GM18873 (cell line): Measurements from ENCODE around the gene JAKMIP2.
"Not testable (repeated sequence)": the region's sequence is repeated elsewhere in the genome, so short reads cannot be mapped to it uniquely, and the experiment has no call there.

Experiments
- ATAC-seq: cut with Tn5 transposase; IDR thresholded peaks from one replicate; pipeline ENCODE4 v1.9.1; 2021; ENCODE audit warnings: mild to moderate bottlenecking, moderate library complexity, moderate number of reproducible peaks; ENCODE audit not compliant: unreplicated experiment, low FRiP score

JAKMIP2 gene

DNA sequence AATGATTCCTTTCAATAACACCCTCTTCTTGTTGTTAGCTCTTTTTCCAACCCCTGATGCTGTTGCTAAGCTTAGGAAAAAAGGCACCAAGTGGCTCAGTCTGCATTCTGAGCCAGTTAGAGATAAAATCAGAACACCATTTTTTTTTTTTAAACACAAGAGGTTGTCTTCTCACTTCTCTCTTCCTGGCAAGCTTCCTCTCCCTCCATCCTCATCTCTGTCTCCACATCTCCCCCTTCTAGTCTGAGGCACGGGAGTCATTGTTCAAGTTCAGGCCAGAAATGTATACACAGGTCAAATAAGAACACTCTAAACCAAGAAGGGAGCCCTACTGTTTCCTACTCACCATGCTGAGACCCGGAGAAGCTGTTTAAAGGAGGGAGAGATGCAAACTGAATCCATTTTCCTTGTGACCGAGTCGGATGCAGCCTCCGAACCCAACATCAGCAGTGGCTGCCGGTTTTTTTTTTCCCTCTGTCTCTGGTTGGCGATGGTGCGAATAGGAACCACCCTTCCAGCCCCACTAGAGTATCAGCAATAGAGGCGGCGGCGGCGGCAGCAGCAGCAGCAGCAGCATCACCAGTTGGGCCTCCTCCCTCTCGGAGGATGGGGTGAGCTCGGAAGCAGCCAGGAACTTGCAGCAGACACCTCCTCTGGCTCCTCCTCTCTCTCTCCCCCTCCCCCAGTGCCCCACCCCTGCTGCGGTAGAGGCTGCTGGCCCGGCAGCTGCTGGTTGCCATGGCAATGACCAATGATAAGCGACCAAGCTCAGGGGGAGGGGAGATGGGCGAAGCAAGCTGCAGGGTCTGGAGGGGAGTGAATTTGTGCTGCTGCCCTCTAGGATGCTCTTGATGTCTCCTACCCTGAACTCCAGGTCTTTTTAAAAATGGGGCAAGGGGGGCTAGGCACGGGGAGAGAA is at the start of gene JAKMIP2:
Gene JAKMIP2 (minus strand): TSS at position 619 of the 919 bp plus-strand sequence. CDS start 110,922 bp downstream, outside the sequence.
- peak; percentile 90 for ATAC-seq

DNA sequence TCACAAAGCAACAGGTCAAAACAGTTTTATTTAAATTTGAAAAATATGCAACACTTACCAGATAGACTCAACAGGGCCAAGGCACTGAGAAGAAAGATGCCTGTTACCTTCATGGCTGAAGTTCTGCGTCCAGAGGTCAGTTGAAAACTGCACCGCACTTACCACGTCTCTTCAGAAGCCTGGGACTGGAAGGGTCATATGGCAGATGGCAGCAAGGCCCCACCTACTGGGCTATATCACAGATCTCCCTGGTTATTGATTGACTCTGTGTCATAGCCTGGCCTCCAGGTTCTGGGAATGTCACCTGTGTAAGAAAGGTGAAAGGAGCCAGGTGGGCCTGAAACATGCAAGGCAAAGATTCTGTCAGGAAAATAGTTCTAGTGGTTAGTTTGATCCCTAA is 48.9 kb upstream of the JAKMIP2 start, which contains the start of gene SPINK1:
Gene SPINK1 (minus strand): TSS at position 207 of the 400 bp plus-strand sequence. CDS start 94 bp downstream, at position 113.
- ATAC-seq: no peak

DNA sequence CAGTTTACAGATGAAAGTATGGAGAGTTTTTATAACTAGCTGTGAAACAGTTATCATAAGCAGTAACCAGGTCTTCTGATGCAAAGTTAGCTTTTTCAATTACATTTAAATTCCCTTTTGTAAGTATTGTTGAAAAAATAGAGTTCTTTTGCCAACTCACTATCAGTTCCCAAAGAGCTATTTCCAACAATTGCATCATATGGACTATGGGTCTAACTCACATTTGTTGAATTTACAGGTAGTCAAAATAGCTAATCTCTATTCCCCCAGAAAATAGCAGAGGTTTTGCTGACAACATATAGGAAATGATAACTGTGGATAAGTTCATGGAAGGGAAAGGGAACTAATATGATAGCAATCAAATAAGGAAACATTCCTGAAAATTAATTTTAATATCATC is 47.5 kb upstream of the JAKMIP2 start:
- no peak for ATAC-seq

DNA sequence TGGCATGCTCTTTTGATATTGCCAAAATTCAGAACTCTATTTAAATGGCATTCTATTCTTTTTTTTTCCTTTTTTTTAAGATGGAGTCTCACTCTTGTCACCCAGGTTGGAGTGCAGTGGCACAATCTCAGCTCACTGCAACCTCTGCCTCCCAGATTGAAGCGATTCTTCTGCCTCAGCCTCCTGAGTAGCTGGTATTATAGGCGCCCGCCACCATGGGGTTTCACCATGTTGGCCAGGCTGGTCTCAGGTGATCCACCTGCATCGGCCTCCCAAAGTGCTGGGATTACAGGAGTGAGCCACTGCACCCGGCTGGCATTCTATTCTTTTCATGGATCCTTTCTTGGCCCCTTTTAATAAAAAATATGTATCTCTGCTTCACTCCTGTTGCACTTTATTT is 44.5 kb upstream of the JAKMIP2 start:
- not testable (repeated sequence) for ATAC-seq

DNA sequence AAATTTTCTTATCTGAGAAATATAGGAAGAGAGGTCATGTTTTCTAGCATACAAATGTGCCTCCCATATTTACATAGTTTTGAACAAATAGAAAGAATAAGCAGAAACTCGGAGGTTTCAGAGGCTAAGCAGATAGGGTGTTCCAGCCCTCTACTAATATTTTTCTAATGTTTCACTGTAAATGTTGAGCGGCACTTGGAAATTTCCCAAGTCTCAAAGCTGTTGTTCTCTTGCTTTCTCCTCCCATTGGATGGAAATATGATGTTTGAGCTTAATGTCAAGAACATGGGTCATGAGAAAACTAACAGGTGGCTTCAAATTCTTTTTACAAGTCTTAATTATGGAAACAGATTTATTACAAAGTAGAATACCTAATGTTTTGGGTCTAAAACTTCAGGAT is 43.8 kb upstream of the JAKMIP2 start:
- no peak for ATAC-seq

DNA sequence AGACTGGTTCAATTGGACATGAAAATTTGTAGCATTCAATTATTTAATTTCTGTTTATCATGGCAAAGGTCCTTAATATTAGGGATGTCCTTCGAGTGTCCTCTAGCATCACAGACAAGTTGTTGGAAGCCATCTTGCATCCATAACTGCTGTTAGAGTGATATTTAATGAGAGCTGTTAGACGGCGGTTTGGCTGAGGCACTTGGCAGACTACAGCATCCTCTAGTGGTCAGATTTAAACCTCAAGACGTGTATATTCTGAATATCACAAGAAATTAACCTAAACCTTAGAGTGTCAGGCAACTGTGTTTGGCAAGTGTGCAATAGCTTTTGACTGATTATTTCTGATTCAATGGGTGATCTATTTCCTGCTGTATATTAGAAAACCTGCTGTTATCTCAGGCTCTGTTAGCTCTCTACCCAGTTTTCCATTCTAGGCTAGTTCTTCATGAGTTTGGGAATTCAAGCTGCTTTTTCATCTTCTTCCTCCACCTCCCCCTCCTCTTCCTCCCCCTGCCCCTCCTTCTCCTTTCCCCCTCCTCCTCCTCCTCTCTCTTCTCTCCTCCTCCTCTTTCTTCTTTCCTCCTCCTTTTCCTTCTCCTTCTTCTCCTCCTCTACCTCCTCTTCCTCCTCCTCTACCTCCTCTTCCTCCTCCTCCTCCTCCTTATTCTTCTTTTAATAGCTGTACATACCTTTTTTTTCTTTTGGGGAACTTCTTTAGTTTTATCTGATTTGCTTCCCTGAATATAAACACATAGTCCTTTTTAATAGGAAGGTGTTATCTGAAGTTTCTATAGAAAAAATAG is 40.4 kb upstream of the JAKMIP2 start:
- ATAC-seq: peak; percentile 89

DNA sequence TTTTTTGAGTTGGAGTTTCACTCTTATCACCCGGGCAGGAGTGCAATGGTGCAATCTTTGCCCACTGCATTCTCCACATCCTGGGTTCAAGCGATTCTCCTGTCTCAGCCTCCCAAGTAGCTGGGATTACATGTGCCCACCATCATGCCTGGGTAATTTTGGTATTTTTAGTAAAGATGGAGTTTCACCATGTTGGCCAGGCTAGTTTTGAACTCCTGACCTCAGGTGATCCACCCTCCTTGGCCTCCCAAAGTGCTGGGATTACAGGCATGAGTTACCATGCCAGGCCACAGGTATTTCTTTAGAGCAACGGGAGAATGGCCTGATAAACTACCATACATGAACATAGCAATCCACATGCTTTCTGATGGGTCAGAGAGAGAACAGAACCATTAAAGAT is 39.7 kb upstream of the JAKMIP2 start:
- ATAC-seq: not testable (repeated sequence)

DNA sequence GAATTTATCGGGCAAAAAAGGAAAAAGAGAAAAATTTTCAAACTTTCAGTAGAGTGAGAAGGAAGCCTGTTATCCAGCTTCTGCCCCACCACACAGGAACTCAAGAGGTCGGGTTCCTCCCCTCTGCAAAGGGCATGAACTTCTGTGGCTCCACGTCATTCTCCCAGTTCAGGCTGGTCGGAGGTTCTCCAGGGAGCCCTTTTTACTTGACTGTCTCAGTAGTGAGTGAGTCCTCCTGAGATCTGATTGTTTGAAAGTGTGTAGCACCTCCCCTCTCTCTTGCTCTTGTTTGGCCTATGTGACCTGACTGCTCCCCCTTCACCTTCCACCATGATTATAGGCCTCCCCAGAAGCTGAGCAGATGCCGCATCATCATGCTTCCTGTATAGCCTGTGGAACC is 39.2 kb upstream of the JAKMIP2 start:
- ATAC-seq: no peak

DNA sequence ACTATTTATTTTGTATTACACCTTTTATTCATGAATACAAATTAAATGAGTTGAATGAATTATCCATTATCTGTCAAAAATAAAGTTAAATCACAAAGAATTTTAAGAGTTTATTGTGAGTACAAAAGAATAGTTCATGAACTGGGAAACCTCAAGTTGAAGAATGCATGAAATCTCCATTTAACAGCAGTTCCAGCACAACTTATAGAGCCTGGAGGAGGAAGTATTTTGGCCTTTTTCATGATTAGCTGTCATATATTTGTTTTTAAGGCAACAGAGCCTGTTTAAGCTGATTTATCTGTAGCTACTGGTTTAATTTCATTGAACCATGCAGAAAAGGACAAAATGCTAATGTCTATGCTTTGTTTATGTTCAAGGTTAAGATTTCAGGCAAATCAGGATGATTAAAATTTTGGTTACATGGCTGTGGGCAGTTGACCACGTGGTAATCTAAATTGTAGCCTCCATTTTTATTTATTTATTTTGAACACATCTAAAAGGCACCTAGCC is 36.8 kb upstream of the JAKMIP2 start:
- no peak for ATAC-seq

DNA sequence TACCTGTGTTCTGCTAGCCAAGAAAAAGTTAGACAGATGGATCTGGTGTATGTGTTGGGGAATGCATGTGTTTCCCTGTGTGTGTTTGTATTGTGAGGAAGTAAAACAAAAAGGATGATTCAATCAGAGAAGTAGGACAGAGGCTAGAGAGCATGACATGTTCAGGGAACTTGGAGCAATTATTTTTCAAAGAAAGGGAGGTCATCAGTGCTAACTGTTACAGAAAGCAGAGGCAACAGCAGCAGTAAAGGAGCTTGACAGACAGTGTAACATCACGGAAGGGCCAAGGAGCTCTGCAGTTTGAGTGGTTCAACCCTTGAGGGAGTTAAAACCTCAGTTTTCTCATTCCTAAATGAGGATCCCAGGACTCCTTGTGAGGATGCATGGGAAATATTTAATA is 35.8 kb upstream of the JAKMIP2 start:
- no peak for ATAC-seq

DNA sequence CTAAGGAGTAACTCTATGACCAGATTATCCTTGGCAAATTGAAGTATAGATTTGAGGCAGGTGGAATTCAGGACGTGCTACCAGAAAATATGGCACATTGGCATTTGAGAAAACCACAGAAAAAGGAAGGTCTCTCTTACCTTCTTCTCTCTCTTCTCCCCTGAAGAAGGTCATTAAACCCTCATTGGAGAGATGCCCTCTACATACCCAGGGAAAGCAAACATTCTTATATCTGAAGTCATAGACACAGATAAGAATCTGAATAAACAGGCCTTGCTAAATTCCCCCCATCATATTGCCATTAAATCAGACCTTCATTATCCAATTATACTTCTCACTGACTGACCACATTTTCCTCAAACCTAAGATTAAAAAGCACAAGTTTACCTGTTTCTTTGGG is 31.2 kb upstream of the JAKMIP2 start:
- ATAC-seq: no peak

DNA sequence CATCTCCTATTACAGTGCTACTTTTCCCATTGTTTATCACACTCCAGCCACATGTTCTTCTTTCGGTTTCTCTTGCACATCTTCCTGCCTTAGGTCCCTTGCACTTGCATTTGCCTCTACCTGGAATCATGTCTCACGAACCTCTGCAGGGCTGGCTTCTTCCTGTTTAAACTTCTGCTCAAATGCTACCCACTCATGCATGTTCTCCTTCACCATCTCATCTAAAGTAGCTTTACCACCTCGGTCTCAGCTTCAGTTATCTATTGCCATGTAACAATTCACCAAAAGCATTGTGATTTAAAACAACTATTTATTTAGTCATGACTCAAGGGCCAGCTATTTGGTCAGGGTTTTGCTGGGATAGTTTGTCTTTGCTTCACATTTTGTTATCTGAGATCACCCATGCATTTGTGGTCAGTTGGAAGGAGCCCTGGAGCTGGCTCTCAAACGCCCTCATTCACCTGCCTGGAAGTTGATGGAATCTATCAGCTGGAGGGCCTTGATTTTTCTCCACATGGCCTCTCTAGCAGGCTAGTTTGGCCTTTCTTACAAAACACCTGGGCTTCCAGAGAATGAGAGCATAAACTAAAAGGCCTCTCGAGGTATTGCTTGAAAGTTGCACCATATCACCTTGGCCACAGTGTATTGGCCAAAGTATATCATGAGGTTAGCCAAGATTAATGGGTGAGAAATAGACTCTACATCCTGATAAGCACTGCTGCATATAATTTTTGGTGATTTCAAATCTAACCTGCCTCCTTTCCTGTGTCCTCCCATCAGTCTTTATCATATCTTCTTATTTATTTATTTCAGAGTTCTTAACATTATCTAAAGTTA is 27.5 kb upstream of the JAKMIP2 start:
- no peak for ATAC-seq

DNA sequence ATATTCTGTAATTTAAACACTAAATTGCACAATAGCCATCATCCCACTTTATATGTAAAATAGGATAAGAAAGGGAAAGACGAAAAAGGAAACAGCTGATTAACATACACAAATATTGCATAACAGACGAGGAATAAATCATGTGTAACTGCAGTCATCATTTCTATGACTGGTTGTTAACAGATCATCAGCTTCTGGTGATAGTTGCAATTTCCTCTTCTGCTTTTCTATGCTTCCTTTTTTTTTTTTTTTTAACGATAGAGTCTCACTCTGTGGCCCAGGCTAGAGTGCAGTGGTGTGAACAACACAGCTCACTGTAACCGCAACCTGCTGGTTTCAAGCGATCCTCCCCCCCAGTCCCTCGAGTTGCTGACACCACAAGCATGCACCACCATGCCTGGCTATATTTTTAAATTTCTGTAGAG is 22.5 kb upstream of the JAKMIP2 start:
- peak; percentile 93 for ATAC-seq

DNA sequence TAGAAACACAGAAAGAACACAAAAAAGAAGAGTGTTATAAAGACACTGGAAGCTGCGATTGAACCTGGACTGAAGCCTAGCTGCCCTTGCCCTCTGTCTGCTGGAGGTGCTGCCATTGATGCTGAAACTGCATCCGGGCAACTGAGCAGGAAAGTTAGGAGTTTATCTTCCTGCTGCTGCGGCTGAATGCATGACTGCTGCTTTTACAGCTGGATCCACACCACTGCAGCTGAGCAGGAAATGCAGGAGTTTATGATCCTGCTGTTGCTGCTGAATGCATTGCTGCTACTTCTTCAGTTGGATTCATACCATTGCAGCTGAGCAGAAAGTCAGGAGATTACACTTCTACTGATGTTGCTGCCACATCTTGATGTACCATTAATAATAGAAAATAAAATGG is 21.8 kb upstream of the JAKMIP2 start:
- ATAC-seq: no peak

DNA sequence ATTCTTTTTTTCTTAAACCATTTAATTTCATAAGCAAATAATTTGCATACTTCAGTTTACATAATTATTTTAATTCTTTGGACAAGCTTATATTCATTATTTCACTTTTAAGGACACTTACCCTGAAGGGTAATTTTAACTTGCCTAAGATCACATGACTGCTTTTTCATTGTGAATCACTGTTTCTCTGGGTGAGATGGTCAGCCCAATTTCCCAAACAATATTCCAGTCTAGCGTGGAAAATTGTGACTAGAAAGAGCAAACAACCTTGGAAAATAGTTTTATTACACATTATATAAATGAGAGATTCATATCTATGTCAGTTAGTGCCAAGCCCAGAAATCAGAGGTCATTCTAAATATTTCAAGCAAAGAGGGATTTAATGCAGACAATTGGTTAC is 21.4 kb upstream of the JAKMIP2 start:
- no peak for ATAC-seq

DNA sequence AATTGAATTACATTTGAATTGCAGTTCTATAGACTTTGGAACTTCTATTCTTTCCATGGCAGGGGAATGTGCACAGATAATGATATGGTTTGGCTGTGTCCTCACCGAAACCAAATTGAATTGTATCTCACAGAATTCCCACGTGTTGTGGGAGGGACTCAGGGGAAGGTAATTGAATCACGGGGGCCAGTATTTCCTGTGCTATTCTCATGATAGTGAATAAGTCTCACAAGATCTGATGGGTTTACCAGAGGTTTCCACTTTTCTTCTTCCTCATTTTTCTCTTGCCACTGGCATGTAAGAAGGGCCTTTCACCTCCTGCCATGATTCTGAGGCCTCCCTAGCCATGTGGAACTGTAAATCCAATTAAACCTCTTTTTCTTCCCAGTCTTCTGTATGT is 20.6 kb upstream of the JAKMIP2 start:
- ATAC-seq: not testable (repeated sequence)

DNA sequence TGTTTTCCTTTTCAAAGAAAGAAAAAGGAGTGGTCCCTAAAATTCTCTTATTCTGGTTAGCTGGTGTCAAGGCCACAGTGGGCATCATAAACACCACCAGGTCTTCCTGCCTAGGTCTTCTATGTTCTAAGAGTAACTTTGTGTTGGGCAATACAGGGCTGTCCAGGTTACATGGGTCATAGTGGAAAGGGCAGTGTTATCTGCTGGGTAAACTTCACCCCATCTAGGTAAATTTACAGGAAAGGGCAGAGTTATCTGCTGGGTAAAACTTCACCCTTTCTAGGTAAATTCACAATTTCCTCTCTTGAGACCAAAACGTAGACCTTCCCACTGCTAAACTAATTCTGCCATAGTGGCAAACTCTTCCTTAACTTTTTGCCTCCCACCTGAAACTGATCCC is 18.9 kb upstream of the JAKMIP2 start:
- no peak for ATAC-seq

DNA sequence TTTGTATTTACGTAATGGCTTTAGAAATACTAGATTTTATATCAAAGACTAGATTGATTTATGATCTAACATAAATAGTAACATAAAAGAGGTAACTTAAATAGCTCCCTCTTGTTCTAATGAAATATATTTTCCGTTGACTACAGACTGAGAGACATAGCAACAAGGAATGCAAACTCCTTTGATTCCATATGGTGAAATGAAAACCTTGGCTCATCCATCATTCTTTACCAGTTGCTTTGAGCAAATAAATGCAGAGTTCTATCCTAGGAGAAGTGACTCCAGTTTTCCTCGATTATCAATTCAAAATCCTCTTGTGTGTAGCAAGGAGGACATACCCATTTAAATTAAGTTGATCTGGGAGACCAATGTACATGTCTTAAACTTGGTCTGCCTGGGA is 18.0 kb upstream of the JAKMIP2 start:
- no peak for ATAC-seq

DNA sequence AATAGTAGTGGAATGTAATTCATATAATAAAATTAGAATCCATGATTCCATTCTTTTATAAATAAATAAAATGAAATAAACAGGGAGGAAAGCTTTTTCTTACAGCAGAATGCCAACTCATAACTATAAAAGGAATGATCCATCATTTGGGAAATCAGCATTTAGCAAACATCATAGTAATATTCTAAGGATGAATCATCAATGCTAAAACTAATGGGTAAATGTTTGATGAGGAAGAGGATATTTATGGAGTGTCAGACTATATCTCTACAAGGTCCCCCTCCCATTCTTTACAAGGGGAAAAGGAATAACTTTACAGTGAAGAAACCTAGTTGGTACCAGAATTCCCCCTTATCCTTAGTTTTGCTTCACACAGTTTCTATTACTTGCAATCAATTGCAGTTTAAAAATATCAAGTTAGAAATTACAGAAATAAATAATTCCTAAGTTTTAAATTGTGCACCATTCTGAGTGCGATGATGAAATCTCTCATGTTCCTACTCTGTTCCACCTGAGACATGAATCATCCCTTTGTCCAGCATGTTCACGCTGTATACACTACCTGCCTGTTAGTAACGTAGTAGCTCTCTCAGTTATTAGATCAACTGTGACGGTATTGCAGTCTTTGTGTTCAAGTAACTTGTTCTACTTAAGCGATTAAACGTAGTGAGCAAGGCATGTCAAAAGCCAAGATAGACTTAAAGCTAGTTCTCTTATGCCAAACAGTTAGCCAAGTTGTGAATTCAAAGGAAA is 14.2 kb upstream of the JAKMIP2 start:
- no peak for ATAC-seq

DNA sequence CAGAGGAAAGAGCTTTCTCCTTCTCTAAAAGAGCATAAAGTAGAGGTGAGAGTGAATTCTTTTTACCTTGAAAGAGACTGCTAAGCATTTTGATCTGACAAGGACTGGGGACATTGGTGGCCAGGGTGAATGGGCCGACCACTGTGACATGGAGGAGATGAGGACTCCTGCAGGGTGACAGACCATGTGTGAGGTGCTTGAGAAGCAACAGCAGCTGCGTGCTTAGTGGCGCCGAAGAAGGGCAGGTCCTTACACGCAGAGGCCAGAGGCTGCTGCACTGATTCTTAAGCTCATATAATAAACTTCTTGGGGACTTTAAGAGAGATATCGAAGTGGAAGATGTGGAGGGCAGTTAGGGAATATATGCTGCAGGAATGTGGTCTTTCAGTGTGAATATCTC is 8.7 kb upstream of the JAKMIP2 start:
- ATAC-seq: no peak
